Bone marrow (tissue), 2 donors: ENCODE results near the gene TMED6.
A peak's percentile ranks its signal among the peaks of the same experiment; 100 is the strongest.

ENCODE experiments used
- DNase-seq, 2 donors: peaks; one replicate each; lab custom pipeline; 2025; lab: John Stamatoyannopoulos, UW

The TMED6 gene

GRCh38 chr16:69324013-69324531 lies 27.5 kb downstream of the TMED6 start:
- no peak for DNase-seq

GRCh38 chr16:69323415-69323814 lies 28.2 kb downstream of the TMED6 start:
- DNase-seq = no peak

GRCh38 chr16:69322343-69322742 lies 29.2 kb downstream of the TMED6 start:
- DNase-seq = no peak

- no peak for DNase-seq
Measured at GRCh38 chr16:69321080-69321479, 30.5 kb downstream of the TMED6 start.

- DNase-seq = no peak
Measured at GRCh38 chr16:69320740-69321073, 30.9 kb downstream of the TMED6 start.

- DNase-seq = no peak
Measured at GRCh38 chr16:69319826-69320739, 31.5 kb downstream of the TMED6 start.

GRCh38 chr16:69319381-69319780 lies 32.2 kb downstream of the TMED6 start:
- no peak for DNase-seq

- DNase-seq = no peak
Measured at GRCh38 chr16:69318911-69319289, 32.7 kb downstream of the TMED6 start.

- no peak for DNase-seq
Measured at GRCh38 chr16:69318177-69318910, 33.2 kb downstream of the TMED6 start.

GRCh38 chr16:69316595-69317034 lies 35.0 kb downstream of the TMED6 start:
- no peak for DNase-seq

GRCh38 chr16:69315486-69316311 lies 35.9 kb downstream of the TMED6 start:
- DNase-seq = no peak

GRCh38 chr16:69314534-69314933 lies 37.1 kb downstream of the TMED6 start:
- DNase-seq = no peak

GRCh38 chr16:69313469-69313868 lies 38.1 kb downstream of the TMED6 start:
- DNase-seq = no peak

GRCh38 chr16:69311533-69312387 lies 39.8 kb downstream of the TMED6 start:
- DNase-seq = peak in 1 of 2 donors; percentile 70

GRCh38 chr16:69310653-69311532 lies 40.7 kb downstream of the TMED6 start, which contains the start of gene VPS4A:
Gene VPS4A, plus strand, starts transcription at chr16:69311350. Its CDS starts 162 bp downstream, at chr16:69311512.
- DNase-seq = peak; percentile 88 to 97

- no peak for DNase-seq
Measured at GRCh38 chr16:69309316-69309715, 42.3 kb downstream of the TMED6 start.

- DNase-seq = no peak
Measured at GRCh38 chr16:69307856-69308255, 43.7 kb downstream of the TMED6 start.

GRCh38 chr16:69307091-69307490 lies 44.5 kb downstream of the TMED6 start:
- DNase-seq = no peak

GRCh38 chr16:69306031-69306430 lies 45.6 kb downstream of the TMED6 start:
- no peak for DNase-seq

- no peak for DNase-seq
Measured at GRCh38 chr16:69302301-69302700, 49.3 kb downstream of the TMED6 start.
